A549 (cell line): ENCODE data around the gene SLC24A1. TPM values are rescaled to one million over a fixed set of nuclear protein-coding genes. Genes with fewer than 3 reads are reported as not detected.
A peak's percentile ranks its signal among the peaks of the same experiment; 100 is the strongest.

Experiments
- ATAC-seq, 2 experiments: fragments of 200-7000 bp in 1 of 2; fragments of >200 bp in 1 of 2; cut with Nextera tagmentation in 1 of 2; cut with Tn5 transposase in 1 of 2; 3 replicates each; pipeline versions ENCODE4 v1.8.0 to v1.9.1; 2018 to 2020; ENCODE audit warnings: mild to moderate bottlenecking in 1 of 2, moderate library complexity in 1 of 2
- CTCF ChIA-PET: fragments of 300-600 bp; sonication (Branson Sonifier 250); formaldehyde crosslinking; extraction: SDS; loops from one replicate; lab custom pipeline; 2021; ENCODE audit warnings: antibody characterized with exemption, inconsistent platforms; lab: Yijun Ruan, JAX
- POLR2A ChIA-PET: fragments of 350-600 bp; formaldehyde crosslinking; extraction: SDS; loops from one replicate; lab custom pipeline; 2021; ENCODE audit warnings: antibody characterized with exemption, inconsistent platforms; lab: Yijun Ruan, JAX
- DNase-seq, 2 experiments: peaks; one replicate each; pipeline versions ENCODE4 v3.0.0 to v3.0.0-alpha.2; 2011 to 2016; ENCODE audit warnings: low read depth in 1 of 2, low spot score in 1 of 2
- FAIRE-seq: peaks from 2 replicates; lab custom pipeline; 2011; peaks lifted over from hg19 to GRCh38; lab: Jason Lieb, UNC
- H3K27ac ChIP-seq, 2 experiments: fragments of >200 bp; sonication (Bioruptor Twin); formaldehyde crosslinking; 3 replicates each; pipeline ENCODE4 v1.5.1; 2016 to 2017
- H3K4me1 ChIP-seq: fragments of >200 bp; sonication (Bioruptor Twin); formaldehyde crosslinking; 3 replicates; pipeline ENCODE4 v1.6.1; 2016
- H3K4me2 ChIP-seq: fragments of >200 bp; sonication (Bioruptor Twin); formaldehyde crosslinking; 3 replicates; pipeline ENCODE4 v1.6.1; 2016
- H3K4me3 ChIP-seq: fragments of >200 bp; sonication (Bioruptor Twin); formaldehyde crosslinking; 3 replicates; pipeline ENCODE4 v1.5.1; 2016
- H3K9me3 ChIP-seq: fragments of >200 bp; sonication (Bioruptor Twin); formaldehyde crosslinking; 3 replicates; pipeline ENCODE4 v1.6.1; 2016
- CBX2 ChIP-seq: fragments of 200-600 bp; sonication (generic); IDR thresholded peaks from 2 replicates; pipeline ENCODE4 v1.6.1; 2016; ENCODE audit warnings: low read depth, mild to moderate bottlenecking, borderline replicate concordance
- FOSB ChIP-seq: fragments of 250-450 bp; sonication (Bioruptor Pico); IDR thresholded peaks from 2 replicates; pipeline ENCODE4 v1.5.0; 2020; ENCODE audit warnings: mild to moderate bottlenecking, moderate library complexity
- FOSL2 ChIP-seq, 2 experiments: fragments of 450-650 bp in 1 of 2; fragments of >200 bp in 1 of 2; sonication (Bioruptor Twin) in 1 of 2; formaldehyde crosslinking; IDR thresholded peaks; 2 replicates each; pipeline versions ENCODE4 v1.5.0 to v1.6.1; 2016 to 2020; ENCODE audit warnings: mild to moderate bottlenecking in 1 of 2, moderate library complexity in 1 of 2
- FOXS1 ChIP-seq: fragments of 250-450 bp; sonication (Bioruptor Pico); IDR thresholded peaks from 2 replicates; pipeline ENCODE4 v1.5.0; 2020; ENCODE audit warnings: mild to moderate bottlenecking, moderate library complexity
- GATA3 ChIP-seq: IDR thresholded peaks from 2 replicates; pipeline ENCODE4 v1.6.1; 2012; ENCODE audit warnings: borderline replicate concordance
- HOXB13 ChIP-seq: fragments of 250-450 bp; sonication (Bioruptor Pico); IDR thresholded peaks from 2 replicates; pipeline ENCODE4 v1.5.0; 2020; ENCODE audit warnings: low read depth, mild to moderate bottlenecking, moderate library complexity
- HOXB5 ChIP-seq: fragments of 250-450 bp; sonication (Bioruptor Pico); IDR thresholded peaks from 2 replicates; pipeline ENCODE4 v1.5.0; 2020; ENCODE audit warnings: mild to moderate bottlenecking, moderate library complexity
- JUNB ChIP-seq: fragments of >200 bp; sonication (Bioruptor Twin); formaldehyde crosslinking; IDR thresholded peaks from 2 replicates; pipeline ENCODE4 v1.6.1; 2016
- MAFK ChIP-seq: fragments of 450-650 bp; IDR thresholded peaks from 2 replicates; pipeline ENCODE4 v1.6.1; 2014; ENCODE audit not compliant: partially characterized antibody
- MYC ChIP-seq: IDR thresholded peaks from 2 replicates; pipeline ENCODE4 v1.6.1; 2012; ENCODE audit warnings: mild to moderate bottlenecking, inconsistent platforms, low read length, improper control_type of control experiment, borderline replicate concordance
- NFE2L2 ChIP-seq: fragments of 150-350 bp; conservative IDR thresholded peaks from 2 replicates; pipeline ENCODE4 v1.6.1; 2014; ENCODE audit warnings: low read length
- NR3C1 ChIP-seq: fragments of >200 bp; sonication (Bioruptor Twin); formaldehyde crosslinking; IDR thresholded peaks from 3 replicates; pipeline ENCODE4 v1.6.1; 2017
- PHF8 ChIP-seq: fragments of 200-600 bp; sonication (generic); IDR thresholded peaks from 2 replicates; pipeline ENCODE4 v1.6.1; 2016; ENCODE audit warnings: low read depth, mild to moderate bottlenecking, antibody characterized with exemption, moderate library complexity, borderline replicate concordance
- POLR2A ChIP-seq: IDR thresholded peaks from 2 replicates; pipeline ENCODE4 v1.6.1; 2012; ENCODE audit warnings: mild to moderate bottlenecking, low read length
- RAD21 ChIP-seq, 2 experiments: fragments of >200 bp in 1 of 2; sonication (Bioruptor Twin) in 1 of 2; formaldehyde crosslinking in 1 of 2; IDR thresholded peaks in 1 of 2; conservative IDR thresholded peaks in 1 of 2; 2 replicates in 1 of 2; 3 replicates in 1 of 2; pipeline ENCODE4 v1.6.1; 2012 to 2018; ENCODE audit warnings: inconsistent platforms in 1 of 2
- RCOR1 ChIP-seq: fragments of 150-350 bp; IDR thresholded peaks from 2 replicates; pipeline ENCODE4 v1.6.1; 2014; ENCODE audit warnings: antibody characterized with exemption, low read length, low read depth
- SMC3 ChIP-seq: fragments of >200 bp; sonication (Bioruptor Twin); formaldehyde crosslinking; IDR thresholded peaks from 3 replicates; pipeline ENCODE4 v1.6.1; 2018; ENCODE audit warnings: inconsistent platforms
- SREBF2 ChIP-seq: fragments of 450-650 bp; IDR thresholded peaks from 2 replicates; pipeline ENCODE4 v1.6.1; 2014; ENCODE audit warnings: mild to moderate bottlenecking, moderate library complexity
- TFCP2L1 ChIP-seq: fragments of 250-450 bp; sonication (Bioruptor Pico); IDR thresholded peaks from 2 replicates; pipeline ENCODE4 v1.5.0; 2021; ENCODE audit warnings: mild to moderate bottlenecking
- WGBS: methylation state at CpG from one replicate; pipeline ENCODE4 v1.1.6; 2017; ENCODE audit errors: missing lambda C conversion rate; 5-methylcytosine and 5-hydroxymethylcytosine counted together
- polyA plus RNA-seq, 4 experiments: library from polyadenylated mRNA; depleted of rRNA in 3 of 4; stranded (reverse); fragments of >200 nt; fragmentation: RNase III in 1 of 4; extraction: RNeasy Plus Mini Kit Qiagen cat#74134 plus additional on column Dnase treatment in 1 of 4; gene quantifications; 2 replicates in 3 of 4; 3 replicates in 1 of 4; pipeline ENCODE4 v1.2.3, GENCODE V29; 2011 to 2017
- TF ChIP-seq, protein P1 (sequence below): fragments of 150-350 bp; IDR thresholded peaks from 2 replicates; pipeline ENCODE4 v1.6.1; 2014; ENCODE audit warnings: low read depth, mild to moderate bottlenecking, low read length
- TF ChIP-seq, protein P2 (sequence below): IDR thresholded peaks from 2 replicates; pipeline ENCODE4 v1.6.1; 2012
- TF ChIP-seq, protein P3 (sequence below): fragments of >200 bp; sonication (Bioruptor Twin); formaldehyde crosslinking; IDR thresholded peaks from 3 replicates; pipeline ENCODE4 v1.5.1; 2016
- TF ChIP-seq, protein P4 (sequence below): fragments of >200 bp; sonication (Bioruptor Twin); formaldehyde crosslinking; IDR thresholded peaks from 3 replicates; pipeline ENCODE4 v1.6.1; 2016

Gene SLC24A1
- polyA plus RNA-seq, 2 of the 4 experiments (the other 2 are of a cell fraction), result 6.4 to 7.0 TPM

DNA sequence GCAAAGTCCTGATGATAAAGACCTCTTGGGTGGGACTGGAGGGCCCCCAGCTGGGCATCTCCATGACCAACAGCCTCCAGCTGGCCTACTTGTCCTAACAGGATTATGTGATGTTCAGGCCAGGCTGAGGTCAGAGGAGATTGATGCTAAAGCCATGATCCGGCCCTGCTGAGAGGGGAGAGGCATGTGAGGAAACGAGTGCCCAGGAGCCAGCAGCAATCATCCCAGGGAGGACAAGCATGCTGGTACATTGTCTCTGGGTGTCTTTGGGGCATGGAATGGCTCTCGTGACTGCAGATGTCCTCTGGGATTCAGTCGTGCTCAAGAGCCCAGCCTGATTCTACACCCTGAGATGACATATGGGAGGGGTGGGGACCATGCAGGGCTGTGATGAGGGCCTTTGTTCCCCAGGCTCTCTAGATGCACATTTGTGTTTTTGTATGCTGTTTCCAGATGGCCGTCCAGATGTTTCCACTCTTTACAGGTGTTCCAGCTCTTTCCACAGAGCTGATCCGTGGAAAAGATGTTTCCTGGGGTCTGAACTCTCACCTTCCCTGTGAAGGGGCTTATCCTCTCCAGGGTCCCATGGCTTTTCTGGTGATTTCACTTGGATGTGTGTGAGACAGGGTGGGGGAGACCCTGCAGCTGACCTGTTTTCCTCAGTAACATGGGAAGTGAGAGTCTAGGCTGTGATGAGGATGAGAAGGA is 20.2 kb downstream of the SLC24A1 start:
- Histone ChIP-seq H3K4me2 (no peak overlapping the region), H3K9me3 (no peaks in the 10 kb centered on the region), H3K4me1 (peaks cover 5% of the 10 kb centered on the region), H3K27ac (no peak overlapping the region), H3K4me3 (no peak overlapping the region)
- POLR2A ChIA-PET, result interaction anchor here (1.8 kb wide), 1 partner anchor 227 kb away, joined by 8 read pairs; the partner anchor contains the start of gene RAB11A
- TF ChIP-seq SREBF2, result no peak
- no peak for TF ChIP-seq HOXB5 (CRISPR knock-in tag)
- TF ChIP-seq, protein P1, sequence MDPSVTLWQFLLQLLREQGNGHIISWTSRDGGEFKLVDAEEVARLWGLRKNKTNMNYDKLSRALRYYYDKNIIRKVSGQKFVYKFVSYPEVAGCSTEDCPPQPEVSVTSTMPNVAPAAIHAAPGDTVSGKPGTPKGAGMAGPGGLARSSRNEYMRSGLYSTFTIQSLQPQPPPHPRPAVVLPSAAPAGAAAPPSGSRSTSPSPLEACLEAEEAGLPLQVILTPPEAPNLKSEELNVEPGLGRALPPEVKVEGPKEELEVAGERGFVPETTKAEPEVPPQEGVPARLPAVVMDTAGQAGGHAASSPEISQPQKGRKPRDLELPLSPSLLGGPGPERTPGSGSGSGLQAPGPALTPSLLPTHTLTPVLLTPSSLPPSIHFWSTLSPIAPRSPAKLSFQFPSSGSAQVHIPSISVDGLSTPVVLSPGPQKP, result no peak
- no peak for TF ChIP-seq NFE2L2
- TF ChIP-seq MYC, result no peak
- TF ChIP-seq POLR2A, result no peak
- TF ChIP-seq MAFK, result no peak
- TF ChIP-seq FOSB (CRISPR knock-in tag), result no peak
- no peak for TF ChIP-seq CBX2
- no peak for TF ChIP-seq RAD21 (conservative IDR thresholded peaks at IDR 0.05 in 1 of 2, IDR thresholded peaks at IDR 0.05 in 1 of 2)
- no peak for TF ChIP-seq RCOR1
- no peak for TF ChIP-seq GATA3
- TF ChIP-seq FOXS1 (CRISPR knock-in tag), result no peak
- no peak for TF ChIP-seq FOSL2 (IDR thresholded peaks at IDR 0.05)
- TF ChIP-seq FOSL2 (CRISPR knock-in tag; IDR thresholded peaks at IDR 0.05), result no peak
- TF ChIP-seq, protein P2, sequence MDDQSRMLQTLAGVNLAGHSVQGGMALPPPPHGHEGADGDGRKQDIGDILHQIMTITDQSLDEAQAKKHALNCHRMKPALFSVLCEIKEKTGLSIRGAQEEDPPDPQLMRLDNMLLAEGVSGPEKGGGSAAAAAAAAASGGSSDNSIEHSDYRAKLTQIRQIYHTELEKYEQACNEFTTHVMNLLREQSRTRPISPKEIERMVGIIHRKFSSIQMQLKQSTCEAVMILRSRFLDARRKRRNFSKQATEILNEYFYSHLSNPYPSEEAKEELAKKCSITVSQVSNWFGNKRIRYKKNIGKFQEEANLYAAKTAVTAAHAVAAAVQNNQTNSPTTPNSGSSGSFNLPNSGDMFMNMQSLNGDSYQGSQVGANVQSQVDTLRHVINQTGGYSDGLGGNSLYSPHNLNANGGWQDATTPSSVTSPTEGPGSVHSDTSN, result no peak
- TF ChIP-seq, protein P3, sequence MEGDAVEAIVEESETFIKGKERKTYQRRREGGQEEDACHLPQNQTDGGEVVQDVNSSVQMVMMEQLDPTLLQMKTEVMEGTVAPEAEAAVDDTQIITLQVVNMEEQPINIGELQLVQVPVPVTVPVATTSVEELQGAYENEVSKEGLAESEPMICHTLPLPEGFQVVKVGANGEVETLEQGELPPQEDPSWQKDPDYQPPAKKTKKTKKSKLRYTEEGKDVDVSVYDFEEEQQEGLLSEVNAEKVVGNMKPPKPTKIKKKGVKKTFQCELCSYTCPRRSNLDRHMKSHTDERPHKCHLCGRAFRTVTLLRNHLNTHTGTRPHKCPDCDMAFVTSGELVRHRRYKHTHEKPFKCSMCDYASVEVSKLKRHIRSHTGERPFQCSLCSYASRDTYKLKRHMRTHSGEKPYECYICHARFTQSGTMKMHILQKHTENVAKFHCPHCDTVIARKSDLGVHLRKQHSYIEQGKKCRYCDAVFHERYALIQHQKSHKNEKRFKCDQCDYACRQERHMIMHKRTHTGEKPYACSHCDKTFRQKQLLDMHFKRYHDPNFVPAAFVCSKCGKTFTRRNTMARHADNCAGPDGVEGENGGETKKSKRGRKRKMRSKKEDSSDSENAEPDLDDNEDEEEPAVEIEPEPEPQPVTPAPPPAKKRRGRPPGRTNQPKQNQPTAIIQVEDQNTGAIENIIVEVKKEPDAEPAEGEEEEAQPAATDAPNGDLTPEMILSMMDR, result no peak
- no peak for TF ChIP-seq JUNB
- TF ChIP-seq HOXB13 (CRISPR knock-in tag), result no peak
- 64% methylated on average over 6 of the region's 6 CpGs for WGBS
- ATAC-seq (peak in 1 of 2 experiments; percentile 24; a peak in 2 of 6 replicates), FAIRE-seq (no peak), DNase-seq (peak in 1 of 2 experiments; percentile 23)
- CTCF ChIA-PET, result interaction anchor here (0.5 to 13.4 kb wide), 13 partner anchors 9 to 848 kb away, joined by 3 to 229 read pairs (median 4); partner anchors contain the start of genes INTS14 and RAB11A

DNA sequence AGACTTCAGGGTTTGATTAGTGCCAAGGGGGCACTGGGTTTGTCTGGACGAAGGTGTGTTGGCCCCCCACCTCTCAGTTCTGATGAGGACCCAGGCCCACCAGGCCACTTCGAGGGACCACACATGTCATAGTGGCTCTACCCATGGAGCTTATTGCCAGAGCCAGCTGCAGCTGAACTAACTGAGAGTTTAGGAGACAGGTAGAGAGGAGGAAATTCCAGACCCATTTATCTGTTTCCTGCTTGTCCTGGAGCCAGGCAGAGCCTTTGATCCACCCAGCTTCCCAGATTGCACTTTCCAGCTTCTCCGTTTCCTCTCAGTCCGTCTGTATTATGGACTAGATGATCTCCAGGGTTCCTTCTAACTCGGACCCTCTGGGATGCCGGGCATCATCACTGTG is 20.9 kb downstream of the SLC24A1 start:
- H3K4me2 ChIP-seq, result no peak overlapping the region
- no peak for FAIRE-seq
- 57% methylated on average over 6 of the region's 6 CpGs for WGBS
- ChIA-PET POLR2A (interaction anchor here (1.6 kb wide), 1 partner anchor 227 kb away, joined by 6 read pairs; the partner anchor contains the start of gene RAB11A), CTCF (interaction anchor here (0.7 to 13.4 kb wide), 9 partner anchors 10 to 227 kb away, joined by 3 to 229 read pairs (median 6); partner anchors contain the start of gene RAB11A)
- H3K9me3 ChIP-seq, result no peaks in the 10 kb centered on the region
- no peak for DNase-seq
- ATAC-seq, result no peak
- no peak for TF ChIP-seq HOXB13 (CRISPR knock-in tag)
- no peak for TF ChIP-seq NR3C1
- TF ChIP-seq FOXS1 (CRISPR knock-in tag), result no peak
- TF ChIP-seq, protein P3, result no peak
- TF ChIP-seq, protein P4, sequence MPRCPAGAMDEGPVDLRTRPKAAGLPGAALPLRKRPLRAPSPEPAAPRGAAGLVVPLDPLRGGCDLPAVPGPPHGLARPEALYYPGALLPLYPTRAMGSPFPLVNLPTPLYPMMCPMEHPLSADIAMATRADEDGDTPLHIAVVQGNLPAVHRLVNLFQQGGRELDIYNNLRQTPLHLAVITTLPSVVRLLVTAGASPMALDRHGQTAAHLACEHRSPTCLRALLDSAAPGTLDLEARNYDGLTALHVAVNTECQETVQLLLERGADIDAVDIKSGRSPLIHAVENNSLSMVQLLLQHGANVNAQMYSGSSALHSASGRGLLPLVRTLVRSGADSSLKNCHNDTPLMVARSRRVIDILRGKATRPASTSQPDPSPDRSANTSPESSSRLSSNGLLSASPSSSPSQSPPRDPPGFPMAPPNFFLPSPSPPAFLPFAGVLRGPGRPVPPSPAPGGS, result no peak
- no peak for TF ChIP-seq TFCP2L1 (CRISPR knock-in tag)
- TF ChIP-seq SMC3, result no peak
- TF ChIP-seq PHF8, result no peak
- no peak for TF ChIP-seq MAFK
- TF ChIP-seq, protein P1, result no peak
- H3K4me1 ChIP-seq, result peaks cover 5% of the 10 kb centered on the region
- H3K4me3 ChIP-seq, result no peak overlapping the region
- no peak overlapping the region for H3K27ac ChIP-seq
